CD14-positive monocyte (primary cell): Measurements from ENCODE around the gene TNFSF10. TPM values are rescaled to one million over a fixed set of nuclear protein-coding genes. Genes with fewer than 3 reads are reported as not detected.

Experiments used
- DNase-seq, 3 donors: peaks; one replicate each; pipeline ENCODE4 v3.0.0-alpha.2; 2011 to 2022
- H2AFZ ChIP-seq: 2 replicates; pipeline ENCODE4 v1.6.0; 2012; ENCODE audit warnings: mild to moderate bottlenecking, low read depth, low read length, inconsistent platforms; ENCODE audit not compliant: insufficient read depth, poor library complexity, severe bottlenecking
- H3K27ac ChIP-seq, 2 donors: 1 replicate in 1 of 2; 2 replicates in 1 of 2; pipeline ENCODE4 v1.5.1; 2012 to 2013; ENCODE audit warnings: low read length in 2 of 2, control low read depth in 1 of 2, inconsistent platforms in 1 of 2, low read depth in 1 of 2, mild to moderate bottlenecking in 1 of 2
- H3K27me3 ChIP-seq, 2 donors: one replicate each; pipeline versions ENCODE4 v1.6.0 to v1.6.1; 2011 to 2013; ENCODE audit warnings: low read length in 2 of 2; ENCODE audit not compliant: control insufficient read depth in 2 of 2, insufficient read depth in 2 of 2
- H3K36me3 ChIP-seq, 2 donors: replicated peaks in 1 of 2; 1 replicate in 1 of 2; 2 replicates in 1 of 2; pipeline versions ENCODE4 v1.5.1 to v1.6.1; 2012 to 2013; ENCODE audit warnings: low read length in 2 of 2, control low read depth in 1 of 2, inconsistent platforms in 1 of 2, mild to moderate bottlenecking in 1 of 2; ENCODE audit not compliant: insufficient read depth in 2 of 2, control insufficient read depth in 1 of 2
- H3K4me1 ChIP-seq, 2 donors: 1 replicate in 1 of 2; 2 replicates in 1 of 2; pipeline versions ENCODE4 v1.5.1 to v1.6.1; 2012 to 2013; ENCODE audit warnings: low read length in 2 of 2, control low read depth in 1 of 2, inconsistent platforms in 1 of 2, mild to moderate bottlenecking in 1 of 2, moderate library complexity in 1 of 2; ENCODE audit not compliant: insufficient read depth in 2 of 2, control insufficient read depth in 1 of 2
- H3K4me2 ChIP-seq: replicated peaks from 2 replicates; pipeline ENCODE3; 2012; ENCODE audit warnings: low read length, moderate library complexity, mild to moderate bottlenecking; ENCODE audit not compliant: poor library complexity, severe bottlenecking; ENCODE audit errors: extremely low read depth
- H3K4me3 ChIP-seq, 3 experiments: fragments of 200-600 bp in 1 of 3; sonication (generic) in 1 of 3; replicated peaks in 1 of 3; 1 replicate in 2 of 3; 2 replicates in 1 of 3; pipeline ENCODE4 v1.5.1; 2011 to 2013; ENCODE audit warnings: low read length in 3 of 3, mild to moderate bottlenecking in 3 of 3, control low read depth in 2 of 3, low read depth in 2 of 3, inconsistent platforms in 1 of 3, moderate library complexity in 1 of 3
- H3K79me2 ChIP-seq: 2 replicates; pipeline ENCODE4 v1.6.0; 2012; ENCODE audit warnings: mild to moderate bottlenecking, control low read depth, inconsistent platforms, low read length, moderate library complexity; ENCODE audit not compliant: insufficient read depth
- H3K9ac ChIP-seq: 2 replicates; pipeline ENCODE4 v1.6.0; 2017; ENCODE audit warnings: low read length, mild to moderate bottlenecking; ENCODE audit not compliant: insufficient read depth, poor library complexity, severe bottlenecking
- H3K9me3 ChIP-seq, 2 donors: replicated peaks in 1 of 2; 1 replicate in 1 of 2; 2 replicates in 1 of 2; pipeline versions ENCODE4 v1.5.1 to v1.6.1; 2012 to 2013; ENCODE audit warnings: low read length in 2 of 2, control low read depth in 1 of 2; ENCODE audit not compliant: control insufficient read depth in 1 of 2, insufficient read depth in 1 of 2
- H4K20me1 ChIP-seq: 2 replicates; pipeline ENCODE4 v1.6.0; 2012; ENCODE audit warnings: mild to moderate bottlenecking, low read length, control low read depth, moderate library complexity; ENCODE audit not compliant: insufficient read depth
- H3K27ac Mint-ChIP-seq, 7 donors: one replicate each; pipeline ENCODE4 v1.8.0; 2020; ENCODE audit warnings: mild to moderate bottlenecking in 7 of 7, mixed read lengths in 7 of 7, moderate library complexity in 6 of 7, inconsistent platforms in 2 of 7
- H3K27me3 Mint-ChIP-seq, 3 donors: one replicate each; pipeline ENCODE4 v1.8.0; 2021 to 2022; ENCODE audit warnings: low read depth in 3 of 3, mild to moderate bottlenecking in 3 of 3, mixed read lengths in 3 of 3, moderate library complexity in 3 of 3, inconsistent platforms in 1 of 3
- H3K36me3 Mint-ChIP-seq, 2 donors: one replicate each; pipeline ENCODE4 v1.8.0; 2020; ENCODE audit warnings: mixed read lengths in 2 of 2, inconsistent platforms in 1 of 2, mild to moderate bottlenecking in 1 of 2
- H3K4me1 Mint-ChIP-seq: one replicate; pipeline ENCODE4 v1.8.0; 2020; ENCODE audit warnings: mild to moderate bottlenecking, mixed read lengths
- H3K4me3 Mint-ChIP-seq, 2 donors: one replicate each; pipeline ENCODE4 v1.8.0; 2020; ENCODE audit warnings: mild to moderate bottlenecking in 2 of 2, mixed read lengths in 2 of 2, moderate library complexity in 1 of 2
- H3K9me3 Mint-ChIP-seq, 7 donors: one replicate each; pipeline ENCODE4 v1.8.0; 2020 to 2022; ENCODE audit warnings: mixed read lengths in 7 of 7, mild to moderate bottlenecking in 6 of 7, moderate library complexity in 6 of 7, inconsistent platforms in 2 of 7
- WGBS: methylation state at CpG from one replicate; pipeline ENCODE4 v1.1.5; 2013; ENCODE audit warnings: missing lambda C conversion rate; ENCODE audit not compliant: insufficient coverage; 5-methylcytosine and 5-hydroxymethylcytosine counted together
- intact Hi-C, 2 donors: fragments of 100-400 bp; cut with micrococcal nuclease; formaldehyde crosslinking; loops; one replicate each; pipeline versions ENCODE4 v1.15.0 to v1.15.1; 2023
- polyA plus RNA-seq, 3 donors: library from polyadenylated mRNA; depleted of rRNA in 1 of 3; unstranded in 2 of 3; stranded (reverse) in 1 of 3; fragments of 300-500 nt in 2 of 3; fragments of >200 nt in 1 of 3; fragmentation: Illumina TruSeq in 2 of 3; gene quantifications; 1 replicate in 2 of 3; 2 replicates in 1 of 3; pipeline ENCODE4 v1.2.3, GENCODE V29; 2012 to 2021
- TF ChIP-seq, protein P1 (sequence below): fragments of 200-600 bp; IDR thresholded peaks from one replicate; pipeline ENCODE4 v1.8.0; 2022; ENCODE audit warnings: antibody characterized with exemption, mild to moderate bottlenecking

Gene TNFSF10
- polyA plus RNA-seq, 3 donors: 146 to 293 (median 264) TPM

- H2AFZ ChIP-seq: no peak overlapping the region
- H3K36me3 Mint-ChIP-seq: peaks cover 73 to 75% of the 10 kb centered on the region in 2 donors
Observed at GRCh38 chr3:172516318-172517214, 6.7 kb downstream of the TNFSF10 start.

More at GRCh38 chr3:172516318-172517214, 6.7 kb downstream of the TNFSF10 start:
- TF ChIP-seq, protein P1, sequence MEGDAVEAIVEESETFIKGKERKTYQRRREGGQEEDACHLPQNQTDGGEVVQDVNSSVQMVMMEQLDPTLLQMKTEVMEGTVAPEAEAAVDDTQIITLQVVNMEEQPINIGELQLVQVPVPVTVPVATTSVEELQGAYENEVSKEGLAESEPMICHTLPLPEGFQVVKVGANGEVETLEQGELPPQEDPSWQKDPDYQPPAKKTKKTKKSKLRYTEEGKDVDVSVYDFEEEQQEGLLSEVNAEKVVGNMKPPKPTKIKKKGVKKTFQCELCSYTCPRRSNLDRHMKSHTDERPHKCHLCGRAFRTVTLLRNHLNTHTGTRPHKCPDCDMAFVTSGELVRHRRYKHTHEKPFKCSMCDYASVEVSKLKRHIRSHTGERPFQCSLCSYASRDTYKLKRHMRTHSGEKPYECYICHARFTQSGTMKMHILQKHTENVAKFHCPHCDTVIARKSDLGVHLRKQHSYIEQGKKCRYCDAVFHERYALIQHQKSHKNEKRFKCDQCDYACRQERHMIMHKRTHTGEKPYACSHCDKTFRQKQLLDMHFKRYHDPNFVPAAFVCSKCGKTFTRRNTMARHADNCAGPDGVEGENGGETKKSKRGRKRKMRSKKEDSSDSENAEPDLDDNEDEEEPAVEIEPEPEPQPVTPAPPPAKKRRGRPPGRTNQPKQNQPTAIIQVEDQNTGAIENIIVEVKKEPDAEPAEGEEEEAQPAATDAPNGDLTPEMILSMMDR: no peak
- Histone ChIP-seq H4K20me1 (peaks cover 95% of the 10 kb centered on the region), H3K27ac (peak overlapping the region; percentile 1 to 84), H3K9ac (peak overlapping the region; percentile 5), H3K36me3 (peaks cover 40 to 70% of the 10 kb centered on the region in 2 donors), H3K4me2 (peak overlapping the region; percentile 87), H3K4me3 (peak overlapping the region in 1 of 3 experiments; percentile 35), H3K79me2 (peaks cover 93% of the 10 kb centered on the region), H3K9me3 (no peaks in the 10 kb centered on the region), H3K4me1 (peaks cover 77 to 92% of the 10 kb centered on the region in 2 donors), H3K27me3 (no peaks in the 10 kb centered on the region)
- H3K4me1 Mint-ChIP-seq: peaks cover 93% of the 10 kb centered on the region
- no peaks in the 10 kb centered on the region for H3K9me3 Mint-ChIP-seq
- H3K4me3 Mint-ChIP-seq: peak overlapping the region; percentile 24 to 61
- H3K27me3 Mint-ChIP-seq: no peaks in the 10 kb centered on the region
- intact Hi-C loops: loop anchor here in 1 of 2 donors (10.0 kb wide), 1 partner anchor 48 kb away; no protein-coding TSS in a partner anchor
- peak overlapping the region; percentile 81 to 95 (median 86) for H3K27ac Mint-ChIP-seq
- no peak for DNase-seq
- 90% methylated on average over 4 of the region's 7 CpGs for WGBS
